Measurements from ENCODE around the gene SYT7. TPM values are rescaled to one million over a fixed set of nuclear protein-coding genes. Genes with fewer than 3 reads are reported as not detected.

SYT7 gene
- total and polyA plus RNA-seq, 2 of the 8 experiments (the other 6 are each of a cell fraction or from before 2014, with no cell fraction given) = 9.6 to 10.5 TPM

DNA sequence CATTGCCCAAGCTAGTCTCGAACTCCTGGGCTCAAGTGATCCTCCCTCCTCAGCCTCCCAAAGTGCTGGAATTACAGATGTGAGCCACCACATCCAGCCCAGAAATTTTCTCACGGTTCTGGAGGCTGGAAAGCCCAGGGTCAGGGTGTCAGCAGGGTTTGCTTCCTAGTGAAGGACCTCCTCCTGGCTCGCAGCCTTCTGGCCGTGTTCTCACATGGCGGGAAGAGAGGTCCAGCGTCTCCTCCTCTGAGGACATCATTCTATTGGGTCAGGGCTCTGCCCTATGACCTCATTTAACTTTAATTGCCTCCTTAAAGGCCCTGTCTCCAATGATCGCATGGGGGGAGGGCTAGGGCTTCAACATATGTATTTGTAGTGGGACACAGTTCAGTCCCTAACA is 112.9 kb downstream of the SYT7 start (continued):
- TF ChIP-seq, protein P1, sequence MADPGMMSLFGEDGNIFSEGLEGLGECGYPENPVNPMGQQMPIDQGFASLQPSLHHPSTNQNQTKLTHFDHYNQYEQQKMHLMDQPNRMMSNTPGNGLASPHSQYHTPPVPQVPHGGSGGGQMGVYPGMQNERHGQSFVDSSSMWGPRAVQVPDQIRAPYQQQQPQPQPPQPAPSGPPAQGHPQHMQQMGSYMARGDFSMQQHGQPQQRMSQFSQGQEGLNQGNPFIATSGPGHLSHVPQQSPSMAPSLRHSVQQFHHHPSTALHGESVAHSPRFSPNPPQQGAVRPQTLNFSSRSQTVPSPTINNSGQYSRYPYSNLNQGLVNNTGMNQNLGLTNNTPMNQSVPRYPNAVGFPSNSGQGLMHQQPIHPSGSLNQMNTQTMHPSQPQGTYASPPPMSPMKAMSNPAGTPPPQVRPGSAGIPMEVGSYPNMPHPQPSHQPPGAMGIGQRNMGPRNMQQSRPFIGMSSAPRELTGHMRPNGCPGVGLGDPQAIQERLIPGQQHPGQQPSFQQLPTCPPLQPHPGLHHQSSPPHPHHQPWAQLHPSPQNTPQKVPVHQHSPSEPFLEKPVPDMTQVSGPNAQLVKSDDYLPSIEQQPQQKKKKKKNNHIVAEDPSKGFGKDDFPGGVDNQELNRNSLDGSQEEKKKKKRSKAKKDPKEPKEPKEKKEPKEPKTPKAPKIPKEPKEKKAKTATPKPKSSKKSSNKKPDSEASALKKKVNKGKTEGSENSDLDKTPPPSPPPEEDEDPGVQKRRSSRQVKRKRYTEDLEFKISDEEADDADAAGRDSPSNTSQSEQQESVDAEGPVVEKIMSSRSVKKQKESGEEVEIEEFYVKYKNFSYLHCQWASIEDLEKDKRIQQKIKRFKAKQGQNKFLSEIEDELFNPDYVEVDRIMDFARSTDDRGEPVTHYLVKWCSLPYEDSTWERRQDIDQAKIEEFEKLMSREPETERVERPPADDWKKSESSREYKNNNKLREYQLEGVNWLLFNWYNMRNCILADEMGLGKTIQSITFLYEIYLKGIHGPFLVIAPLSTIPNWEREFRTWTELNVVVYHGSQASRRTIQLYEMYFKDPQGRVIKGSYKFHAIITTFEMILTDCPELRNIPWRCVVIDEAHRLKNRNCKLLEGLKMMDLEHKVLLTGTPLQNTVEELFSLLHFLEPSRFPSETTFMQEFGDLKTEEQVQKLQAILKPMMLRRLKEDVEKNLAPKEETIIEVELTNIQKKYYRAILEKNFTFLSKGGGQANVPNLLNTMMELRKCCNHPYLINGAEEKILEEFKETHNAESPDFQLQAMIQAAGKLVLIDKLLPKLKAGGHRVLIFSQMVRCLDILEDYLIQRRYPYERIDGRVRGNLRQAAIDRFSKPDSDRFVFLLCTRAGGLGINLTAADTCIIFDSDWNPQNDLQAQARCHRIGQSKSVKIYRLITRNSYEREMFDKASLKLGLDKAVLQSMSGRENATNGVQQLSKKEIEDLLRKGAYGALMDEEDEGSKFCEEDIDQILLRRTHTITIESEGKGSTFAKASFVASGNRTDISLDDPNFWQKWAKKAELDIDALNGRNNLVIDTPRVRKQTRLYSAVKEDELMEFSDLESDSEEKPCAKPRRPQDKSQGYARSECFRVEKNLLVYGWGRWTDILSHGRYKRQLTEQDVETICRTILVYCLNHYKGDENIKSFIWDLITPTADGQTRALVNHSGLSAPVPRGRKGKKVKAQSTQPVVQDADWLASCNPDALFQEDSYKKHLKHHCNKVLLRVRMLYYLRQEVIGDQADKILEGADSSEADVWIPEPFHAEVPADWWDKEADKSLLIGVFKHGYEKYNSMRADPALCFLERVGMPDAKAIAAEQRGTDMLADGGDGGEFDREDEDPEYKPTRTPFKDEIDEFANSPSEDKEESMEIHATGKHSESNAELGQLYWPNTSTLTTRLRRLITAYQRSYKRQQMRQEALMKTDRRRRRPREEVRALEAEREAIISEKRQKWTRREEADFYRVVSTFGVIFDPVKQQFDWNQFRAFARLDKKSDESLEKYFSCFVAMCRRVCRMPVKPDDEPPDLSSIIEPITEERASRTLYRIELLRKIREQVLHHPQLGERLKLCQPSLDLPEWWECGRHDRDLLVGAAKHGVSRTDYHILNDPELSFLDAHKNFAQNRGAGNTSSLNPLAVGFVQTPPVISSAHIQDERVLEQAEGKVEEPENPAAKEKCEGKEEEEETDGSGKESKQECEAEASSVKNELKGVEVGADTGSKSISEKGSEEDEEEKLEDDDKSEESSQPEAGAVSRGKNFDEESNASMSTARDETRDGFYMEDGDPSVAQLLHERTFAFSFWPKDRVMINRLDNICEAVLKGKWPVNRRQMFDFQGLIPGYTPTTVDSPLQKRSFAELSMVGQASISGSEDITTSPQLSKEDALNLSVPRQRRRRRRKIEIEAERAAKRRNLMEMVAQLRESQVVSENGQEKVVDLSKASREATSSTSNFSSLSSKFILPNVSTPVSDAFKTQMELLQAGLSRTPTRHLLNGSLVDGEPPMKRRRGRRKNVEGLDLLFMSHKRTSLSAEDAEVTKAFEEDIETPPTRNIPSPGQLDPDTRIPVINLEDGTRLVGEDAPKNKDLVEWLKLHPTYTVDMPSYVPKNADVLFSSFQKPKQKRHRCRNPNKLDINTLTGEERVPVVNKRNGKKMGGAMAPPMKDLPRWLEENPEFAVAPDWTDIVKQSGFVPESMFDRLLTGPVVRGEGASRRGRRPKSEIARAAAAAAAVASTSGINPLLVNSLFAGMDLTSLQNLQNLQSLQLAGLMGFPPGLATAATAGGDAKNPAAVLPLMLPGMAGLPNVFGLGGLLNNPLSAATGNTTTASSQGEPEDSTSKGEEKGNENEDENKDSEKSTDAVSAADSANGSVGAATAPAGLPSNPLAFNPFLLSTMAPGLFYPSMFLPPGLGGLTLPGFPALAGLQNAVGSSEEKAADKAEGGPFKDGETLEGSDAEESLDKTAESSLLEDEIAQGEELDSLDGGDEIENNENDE (IDR thresholded peaks at IDR 0.05; ENCODE audit: insufficient replicate concordance, low read length) = no peak
- no peak for TF ChIP-seq TAF1 (IDR thresholded peaks at IDR 0.05; ENCODE audit: low read depth, low read length)
- no peak for TF ChIP-seq KDM1A (IDR thresholded peaks at IDR 0.05; ENCODE audit: borderline replicate concordance, low read length)
- no peak for TF ChIP-seq CEBPB (IDR thresholded peaks at IDR 0.05; ENCODE audit: low read depth, low read length)
- no peak for TF ChIP-seq TBP (IDR thresholded peaks at IDR 0.05; ENCODE audit: low read depth, low read length)
- no peak for TF ChIP-seq NANOG (IDR thresholded peaks at IDR 0.05; ENCODE audit: insufficient read depth, low read depth, low read length, poor library complexity, severe bottlenecking)
- no peak for TF ChIP-seq SP4 (IDR thresholded peaks at IDR 0.05; ENCODE audit: low read length)
- TF ChIP-seq SP2 (IDR thresholded peaks at IDR 0.05; ENCODE audit: low read length) = no peak
- no peak for TF ChIP-seq RAD21 (IDR thresholded peaks at IDR 0.05 in 1 of 2, conservative IDR thresholded peaks at IDR 0.05 in 1 of 2; ENCODE audit: low read depth in 2 of 2, low read length in 2 of 2)
- TF ChIP-seq ASH2L (IDR thresholded peaks at IDR 0.05; ENCODE audit: low read length) = no peak

Data from H1 (cell line).